ENCODE measurements around the gene IGLL5. TPM values are rescaled to one million over a fixed set of nuclear protein-coding genes. Genes with fewer than 3 reads are reported as not detected.

The IGLL5 gene
- total and polyA plus RNA-seq, 3 donors from 2014 or later, result 0.94 to 9.8 (median 1.4) TPM

- intact Hi-C loops (cut with DNase I; ENCODE audit: low total_unique reads), result no loop called here
- Histone ChIP-seq H3K27ac (no peak overlapping the region), H3K4me3 (no peak overlapping the region), H3K27me3 (no peaks in the 10 kb centered on the region), H3K36me3 (ENCODE audit: low read depth, missing control alignments) (no peaks in the 10 kb centered on the region), H3K4me1 (no peaks in the 10 kb centered on the region), H3K9me3 (no peaks in the 10 kb centered on the region)
- no peak for DNase-seq
- 33 to 83% methylated on average over 1 to 7 of the region's 7 CpGs for WGBS, 2 donors
- no peak for TF ChIP-seq POLR2A (IDR thresholded peaks at IDR 0.05)
- TF ChIP-seq CTCF (IDR thresholded peaks at IDR 0.05), result no peak
These were observed 40.5 kb downstream of the IGLL5 start for GRCh38 chr22:22927888-22928665.

- H3K4me1 ChIP-seq, result no peaks in the 10 kb centered on the region
- H3K4me3 ChIP-seq, result no peak overlapping the region
- no peaks in the 10 kb centered on the region for H3K36me3 ChIP-seq (ENCODE audit: low read depth, missing control alignments)
- DNase-seq, result no peak
- H3K27ac ChIP-seq, result no peak overlapping the region
- 73 to 89% methylated on average over 6 to 11 of the region's 11 CpGs for WGBS, 2 donors
- TF ChIP-seq CTCF (IDR thresholded peaks at IDR 0.05), result no peak
- no peak for TF ChIP-seq POLR2A (IDR thresholded peaks at IDR 0.05)
- no peaks in the 10 kb centered on the region for H3K27me3 ChIP-seq
- intact Hi-C loops (cut with DNase I; ENCODE audit: low total_unique reads), result no loop called here
- H3K9me3 ChIP-seq, result no peaks in the 10 kb centered on the region
These were observed 41.2 kb downstream of the IGLL5 start for GRCh38 chr22:22928666-22929380.

- 90 to 94% methylated on average over 15 to 16 of the region's 16 CpGs for WGBS, 2 donors
- no peaks in the 10 kb centered on the region for H3K4me1 ChIP-seq
- DNase-seq, result no peak
- TF ChIP-seq CTCF (IDR thresholded peaks at IDR 0.05) (no peak), POLR2A (IDR thresholded peaks at IDR 0.05) (no peak)
- H3K4me3 ChIP-seq, result no peak overlapping the region
- H3K27me3 ChIP-seq, result no peaks in the 10 kb centered on the region
- H3K9me3 ChIP-seq, result no peaks in the 10 kb centered on the region
- no peaks in the 10 kb centered on the region for H3K36me3 ChIP-seq (ENCODE audit: low read depth, missing control alignments)
- intact Hi-C loops (cut with DNase I; ENCODE audit: low total_unique reads), result no loop called here
- no peak overlapping the region for H3K27ac ChIP-seq
These were observed 42.0 kb downstream of the IGLL5 start for GRCh38 chr22:22929381-22930221.

GRCh38 chr22:22930222-22930497, 42.5 kb downstream of the IGLL5 start:
- intact Hi-C loops (cut with DNase I; ENCODE audit: low total_unique reads), result no loop called here
- H3K27ac ChIP-seq, result no peak overlapping the region
- H3K9me3 ChIP-seq, result no peaks in the 10 kb centered on the region
- H3K27me3 ChIP-seq, result no peaks in the 10 kb centered on the region
- no peak for DNase-seq
- no peak for TF ChIP-seq POLR2A (IDR thresholded peaks at IDR 0.05)
- no peak for TF ChIP-seq CTCF (IDR thresholded peaks at IDR 0.05)
- WGBS, 2 donors, result 67 to 87% methylated on average over 1 to 3 of the region's 3 CpGs
- no peaks in the 10 kb centered on the region for H3K4me1 ChIP-seq
- no peaks in the 10 kb centered on the region for H3K36me3 ChIP-seq (ENCODE audit: low read depth, missing control alignments)
- no peak overlapping the region for H3K4me3 ChIP-seq

Measured in testis (tissue), 3 donors.